Measurements from ENCODE around the gene DPP6.
"Not testable (repeated sequence)": the region's sequence is repeated elsewhere in the genome, so short reads cannot be mapped to it uniquely, and the experiment has no call there.

The DPP6 gene

GRCh38 chr7:154628556-154628955 lies 576.4 kb downstream of the DPP6 start:
- DNase-seq, result no peak

DNA sequence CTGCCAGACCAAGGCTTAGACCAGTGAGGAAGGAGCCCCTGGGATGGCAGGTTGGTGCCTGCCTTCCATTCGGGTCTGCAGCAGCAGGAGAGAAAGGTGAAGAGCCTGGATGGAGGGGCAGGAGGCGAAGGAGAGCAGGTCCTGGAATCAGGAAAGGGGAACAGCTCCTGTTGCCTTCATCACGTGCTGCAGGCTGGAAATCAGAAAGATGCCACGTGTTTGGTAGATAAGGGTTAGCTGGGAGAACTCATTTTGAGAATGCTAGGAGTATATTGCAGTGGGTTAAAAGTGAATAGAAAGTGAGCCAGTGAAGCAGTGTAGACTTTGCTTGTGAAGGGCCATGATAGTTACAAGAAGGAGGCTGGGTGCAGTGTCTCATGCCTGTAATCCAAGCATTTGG lies 579.0 kb downstream of the DPP6 start:
- no peak for DNase-seq

GRCh38 chr7:154633641-154634040 lies 581.4 kb downstream of the DPP6 start:
- no peak for DNase-seq

GRCh38 chr7:154638286-154638685 lies 586.1 kb downstream of the DPP6 start:
- DNase-seq, result no peak

GRCh38 chr7:154640266-154640865 lies 588.2 kb downstream of the DPP6 start:
- no peak for DNase-seq

- DNase-seq, result no peak
Measured at GRCh38 chr7:154640917-154641316, 588.7 kb downstream of the DPP6 start.

DNA sequence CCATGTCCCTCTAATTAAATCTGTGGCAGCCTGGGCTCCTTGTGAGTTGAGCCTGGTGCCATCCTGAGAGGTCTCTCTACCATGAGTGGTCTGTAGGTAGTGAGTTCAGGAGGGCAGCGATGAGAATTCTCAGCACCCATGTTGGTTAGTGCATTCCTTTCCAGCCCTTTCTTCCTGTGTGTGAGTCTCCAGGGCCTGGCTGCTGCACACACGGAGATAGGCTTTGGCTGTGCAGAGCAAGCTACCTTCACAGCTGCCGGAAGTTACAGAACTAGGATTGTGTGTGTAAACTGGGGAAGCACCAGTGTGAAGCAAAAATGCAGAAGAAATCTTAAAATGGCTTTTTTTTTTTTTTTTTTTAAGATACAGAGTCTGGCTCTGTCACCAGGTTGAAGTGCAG lies 592.2 kb downstream of the DPP6 start:
- no peak for DNase-seq

DNA sequence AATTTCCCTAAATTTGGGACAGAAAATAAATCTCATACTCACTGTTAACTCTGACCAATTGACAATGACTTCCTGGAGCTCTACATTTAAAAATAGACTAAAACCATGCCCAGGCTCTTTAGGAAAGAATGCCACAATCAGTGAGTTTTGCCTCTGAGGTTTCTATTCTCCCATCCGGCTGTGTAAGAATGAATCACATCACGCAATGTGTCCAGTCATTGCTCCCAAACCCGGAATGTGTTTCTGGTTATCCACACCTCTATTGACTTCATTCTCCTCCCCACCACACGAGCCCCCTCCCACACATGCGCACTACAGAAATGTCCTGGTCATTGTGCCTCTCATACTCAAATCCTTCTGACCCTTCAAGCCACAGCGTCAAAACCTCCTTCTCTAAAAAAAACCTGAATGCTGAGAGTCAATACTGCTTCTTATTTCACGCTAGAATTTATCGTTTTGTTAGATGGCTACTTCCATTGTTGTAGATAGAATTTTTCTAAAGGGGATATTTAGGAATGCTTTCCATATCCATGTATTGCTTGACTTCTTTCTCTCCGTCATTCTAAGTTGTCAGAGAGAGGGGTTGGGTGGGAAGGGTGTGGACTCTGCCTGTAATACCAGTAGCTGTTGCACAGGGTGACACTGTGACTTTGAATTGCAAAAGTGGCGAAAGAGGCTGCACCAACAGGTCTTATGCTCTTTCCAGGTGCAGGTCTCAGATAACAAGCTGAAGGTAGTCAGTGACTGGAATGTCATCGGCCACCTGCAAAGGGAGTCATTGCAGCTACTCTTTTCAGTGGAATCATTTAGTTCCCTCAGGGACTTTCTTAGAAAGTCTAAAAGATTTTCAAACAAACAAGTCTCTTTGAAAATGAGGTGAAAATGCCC lies 594.2 kb downstream of the DPP6 start:
- DNase-seq, result no peak

DNA sequence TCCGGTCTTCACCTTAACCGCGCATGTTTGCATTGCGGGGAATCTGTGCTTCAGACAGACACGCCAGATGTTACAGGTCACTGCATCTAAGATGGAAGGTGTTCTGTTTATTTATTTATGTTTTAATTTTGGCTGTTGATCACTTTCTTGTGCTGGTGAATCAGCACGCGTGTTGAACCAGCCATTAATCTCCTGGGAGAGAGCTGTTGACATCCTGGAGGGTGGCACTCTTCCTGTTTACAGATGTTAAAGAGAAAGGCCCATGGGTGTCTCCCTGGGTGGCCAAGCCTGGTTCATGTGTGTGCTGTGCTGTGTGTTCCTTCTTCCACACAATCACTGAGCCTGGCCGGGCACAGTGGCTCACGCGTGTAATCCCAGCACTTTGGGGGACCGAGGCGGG lies 595.4 kb downstream of the DPP6 start:
- no peak for DNase-seq

- no peak for DNase-seq
Measured at GRCh38 chr7:154649015-154649414, 596.8 kb downstream of the DPP6 start.

DNA sequence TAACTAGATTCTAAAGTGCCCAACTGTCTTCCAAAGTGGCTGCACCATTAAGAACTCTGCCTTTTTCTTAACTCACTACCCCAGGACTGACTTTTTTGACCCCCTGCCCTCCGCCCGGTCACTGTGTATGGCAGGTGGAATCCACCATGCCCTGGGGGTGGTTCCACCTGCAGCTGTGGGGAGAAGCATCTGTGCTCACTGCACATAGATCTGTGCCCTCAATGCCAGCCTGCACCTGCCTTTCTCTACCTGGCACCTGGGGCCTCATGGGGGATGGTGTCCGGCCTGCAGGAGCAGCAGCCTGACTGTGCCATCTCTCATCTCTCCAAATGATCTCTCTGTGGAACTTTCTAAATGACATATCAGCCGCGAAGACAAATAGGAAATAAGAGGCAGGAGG lies 597.2 kb downstream of the DPP6 start:
- DNase-seq, result no peak

DNA sequence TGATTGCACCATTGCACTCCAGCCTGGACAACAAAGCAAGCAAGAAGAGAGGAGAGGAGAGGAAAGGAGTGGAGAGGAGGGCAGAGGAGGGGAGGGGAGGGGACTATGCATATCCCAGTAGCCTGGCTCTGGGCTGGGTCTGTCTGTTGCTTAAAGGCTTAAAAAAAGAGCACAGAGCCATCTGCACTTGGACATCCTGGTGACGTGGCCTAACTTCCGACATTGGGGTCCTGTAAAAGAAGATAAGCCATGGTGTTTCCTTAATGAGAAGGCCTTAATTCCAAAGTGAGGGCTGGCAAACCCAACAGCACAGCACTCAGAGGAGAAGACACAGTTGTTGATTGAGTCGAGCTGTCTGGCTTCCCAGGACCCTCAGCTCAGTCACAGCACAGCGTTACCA lies 598.1 kb downstream of the DPP6 start:
- no peak for DNase-seq

DNA sequence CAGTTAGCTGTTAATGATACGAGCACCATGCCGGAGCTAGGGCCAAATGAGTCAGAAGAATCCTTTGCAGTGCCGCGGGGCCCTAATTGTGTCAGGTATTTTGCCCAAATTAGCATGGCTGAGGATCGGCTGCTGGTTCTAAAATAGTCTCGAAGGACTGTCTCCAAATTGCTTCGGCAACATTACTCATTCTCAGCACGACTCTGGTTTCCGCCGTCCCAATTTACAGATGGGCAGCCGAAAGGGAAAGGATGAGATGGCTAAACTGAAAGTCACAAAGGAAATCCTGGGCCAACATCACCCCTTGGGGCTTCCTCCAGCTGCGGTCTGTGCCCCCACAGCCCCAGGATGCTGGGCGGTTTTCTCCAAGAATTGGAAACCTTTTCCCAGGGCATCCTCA lies 599.3 kb downstream of the DPP6 start:
- no peak for DNase-seq

GRCh38 chr7:154652564-154652963 lies 600.4 kb downstream of the DPP6 start:
- no peak for DNase-seq

DNA sequence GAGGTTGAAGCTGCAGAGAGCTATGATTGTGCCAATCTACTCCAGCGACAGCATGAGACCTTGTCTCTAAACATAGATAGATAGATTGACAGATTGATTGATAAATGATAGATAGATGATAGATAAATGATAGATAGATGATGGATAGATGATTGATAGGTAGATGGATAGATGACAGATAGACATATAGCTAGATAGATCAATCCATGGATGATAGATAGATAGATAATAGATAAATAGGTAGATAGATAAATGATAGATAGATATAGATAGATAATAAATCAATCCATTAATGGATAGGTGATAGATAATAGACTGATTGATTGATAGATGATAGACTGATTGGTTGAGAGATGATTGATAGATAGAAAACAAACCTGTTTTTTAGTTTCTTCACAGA lies 601.1 kb downstream of the DPP6 start:
- no peak for DNase-seq

GRCh38 chr7:154656618-154657017 lies 604.4 kb downstream of the DPP6 start:
- no peak for DNase-seq

DNA sequence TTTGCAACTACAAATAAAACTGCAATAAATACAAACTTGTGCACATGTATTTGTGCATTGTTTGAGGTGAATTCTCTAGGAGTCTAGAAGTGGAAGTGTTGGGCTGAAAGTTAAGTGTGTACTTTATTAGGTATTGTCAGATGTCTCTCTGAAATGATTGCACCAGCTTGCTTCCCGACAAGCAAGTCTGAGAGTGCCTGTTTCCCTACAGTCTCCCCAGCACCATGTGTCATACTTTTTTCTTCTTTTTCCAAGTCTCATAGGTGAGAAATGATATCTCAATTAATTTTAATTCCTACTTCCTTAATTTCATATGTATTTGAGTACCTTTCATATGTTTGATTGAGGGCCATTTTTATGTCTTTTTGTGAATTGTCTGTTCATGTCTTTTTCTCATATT lies 614.6 kb downstream of the DPP6 start:
- no peak for DNase-seq

DNA sequence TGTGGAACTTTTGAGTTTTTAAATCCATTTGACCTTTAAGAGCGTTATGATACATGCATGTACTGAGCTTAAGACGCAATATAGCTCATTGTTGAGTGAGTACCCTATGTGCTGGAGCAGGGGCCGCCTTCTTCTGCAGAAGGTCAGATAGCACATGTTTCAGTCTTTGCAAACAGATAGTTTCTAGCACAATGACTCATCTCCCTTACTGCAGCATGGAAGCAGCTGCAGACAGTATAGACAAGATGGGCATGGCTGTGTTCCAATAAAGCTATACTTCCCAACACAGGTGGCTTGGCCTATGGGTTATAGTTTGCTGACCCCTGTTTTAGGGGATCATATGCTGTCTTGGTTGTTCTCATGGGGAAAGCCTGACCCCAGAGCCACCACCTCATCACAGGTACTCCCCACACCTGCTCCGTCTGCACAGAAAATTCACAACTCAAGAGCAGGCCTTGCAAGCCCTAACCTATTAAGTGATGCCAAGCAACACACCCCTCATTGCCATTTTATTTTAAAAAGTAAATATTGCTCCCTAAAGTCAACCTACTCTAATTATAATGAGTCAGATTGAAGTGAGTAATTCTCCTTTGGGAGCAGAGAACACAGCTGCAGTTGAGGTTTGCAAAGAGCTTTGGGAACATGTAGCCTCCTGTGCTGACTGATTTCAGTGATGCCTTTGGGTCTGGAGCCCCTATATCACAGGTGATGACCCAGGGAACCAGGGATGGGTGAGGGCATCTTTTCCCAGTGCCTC lies 620.6 kb downstream of the DPP6 start:
- no peak for DNase-seq

DNA sequence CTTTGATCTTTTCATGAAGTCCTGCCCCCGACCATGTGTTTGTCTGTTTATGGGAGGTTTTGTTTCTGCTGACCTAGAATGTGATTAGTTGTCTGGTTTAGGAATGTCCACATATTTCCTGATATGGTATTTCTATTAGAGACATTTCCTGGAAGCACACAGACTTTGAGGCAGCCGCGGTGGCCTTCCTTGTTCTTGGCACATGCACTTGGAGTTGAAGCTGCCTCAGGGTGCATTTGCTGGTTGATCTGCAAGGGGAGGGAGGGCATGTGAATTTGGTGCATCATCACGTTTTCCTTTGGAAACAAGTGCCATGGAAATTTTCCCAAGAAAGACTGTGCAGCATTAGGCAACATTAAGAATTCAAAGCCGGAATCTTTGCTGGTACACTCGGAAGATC lies 622.0 kb downstream of the DPP6 start:
- no peak for DNase-seq

DNA sequence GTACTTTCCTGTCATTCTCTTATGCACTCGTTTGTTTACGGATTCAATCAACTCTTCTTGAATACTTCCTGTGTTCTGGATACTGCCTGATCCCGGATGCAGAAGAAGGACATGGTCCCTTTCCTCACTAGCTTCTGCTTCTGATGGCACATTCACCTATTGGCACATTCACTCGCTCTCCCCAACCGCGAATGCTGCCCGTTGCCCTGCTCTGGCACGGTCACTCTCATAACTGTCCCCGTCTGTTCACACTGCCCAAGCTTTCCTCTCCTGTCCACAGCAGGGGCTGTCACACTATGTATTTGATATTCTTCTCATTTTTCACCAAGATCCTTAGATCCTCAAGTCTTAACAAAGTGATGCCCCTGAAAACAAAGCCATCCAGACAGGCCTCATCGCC lies 623.4 kb downstream of the DPP6 start:
- DNase-seq, result no peak

DNA sequence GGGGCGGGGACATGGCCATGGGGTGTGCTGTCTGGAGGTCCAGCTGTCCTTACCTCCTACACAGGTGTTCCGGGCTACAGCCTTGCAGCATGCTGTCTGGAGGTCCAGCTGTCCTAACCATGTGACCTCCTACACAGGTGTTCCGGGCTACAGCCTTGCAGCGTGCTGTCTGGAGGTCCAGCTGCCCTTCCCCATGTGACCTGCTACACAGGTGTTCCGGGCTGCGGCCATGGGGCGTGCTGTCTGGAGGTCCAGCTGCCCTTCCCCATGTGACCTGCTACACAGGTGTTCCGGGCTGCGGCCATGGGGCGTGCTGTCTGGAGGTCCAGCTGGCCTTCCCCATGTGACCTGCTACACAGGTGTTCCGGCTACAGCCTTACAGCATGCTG lies 623.8 kb downstream of the DPP6 start:
- DNase-seq, result not testable (repeated sequence)

DNA sequence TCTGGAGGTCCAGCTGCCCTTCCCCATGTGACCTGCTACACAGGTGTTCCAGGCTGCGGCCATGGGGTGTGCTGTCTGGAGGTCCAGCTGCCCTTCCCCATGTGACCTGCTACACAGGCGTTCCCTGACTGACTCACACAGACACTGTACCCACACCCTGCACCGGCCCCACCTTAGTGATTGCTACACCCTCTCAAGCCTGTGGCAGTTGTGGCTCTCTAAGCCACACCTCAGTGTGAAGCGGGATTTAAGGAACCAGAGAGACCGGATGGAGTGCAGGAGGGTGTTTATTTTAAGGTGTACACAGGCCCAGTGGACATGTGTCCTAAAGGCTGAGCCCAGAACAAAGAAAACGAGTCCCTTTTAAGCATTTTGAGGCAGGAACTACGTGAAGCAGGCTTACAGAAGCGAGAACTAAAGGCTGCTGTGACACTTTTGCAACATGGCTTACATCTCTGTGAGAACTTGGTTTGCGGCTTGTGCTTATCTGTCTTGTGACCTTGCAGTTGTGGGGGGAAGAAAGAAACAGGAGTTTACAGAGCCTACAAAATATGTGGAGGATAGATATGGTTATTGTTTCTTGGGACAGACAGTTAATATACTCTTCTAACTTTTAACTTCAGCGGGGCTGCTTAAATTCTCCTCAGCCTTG lies 624.4 kb downstream of the DPP6 start:
- no peak for DNase-seq

- DNase-seq, result no peak
Measured at GRCh38 chr7:154677454-154677853, 625.3 kb downstream of the DPP6 start.
